Endothelial cell of umbilical vein (primary cell): ENCODE results near the gene CTIF. TPM values are rescaled to one million over a fixed set of nuclear protein-coding genes. Genes with fewer than 3 reads are reported as not detected.
A peak's percentile ranks its signal among the peaks of the same experiment; 100 is the strongest.

Experiments used
- BruUV-seq: library from RNA; stranded (reverse); fragments of 400-500 nt; replicated peaks from 2 replicates; lab custom pipeline; 2021; lab: Mats Ljungman, UMichigan
- CTCF ChIA-PET: fragments of 300-600, 350-600 bp; sonication (Branson Sonifier 250); formaldehyde crosslinking; loops from one replicate; lab custom pipeline; 2021; ENCODE audit warnings: antibody characterized with exemption, inconsistent platforms; lab: Charles Lee
- POLR2A ChIA-PET: fragments of 300-600, 350-600 bp; sonication (Branson Sonifier 250); formaldehyde crosslinking; loops from one replicate; lab custom pipeline; 2021; ENCODE audit warnings: antibody characterized with exemption, inconsistent platforms; lab: Charles Lee
- DNase-seq: peaks from one replicate; pipeline ENCODE4 v3.0.0-alpha.2; 2011; ENCODE audit warnings: low read depth, low spot score
- FAIRE-seq: peaks from 2 replicates; lab custom pipeline; 2011; peaks lifted over from hg19 to GRCh38; lab: Jason Lieb, UNC
- H2AFZ ChIP-seq: 2 replicates; pipeline ENCODE4 v1.6.0; 2012; ENCODE audit warnings: low read depth, low read length, control low read depth, inconsistent platforms
- H3K27ac ChIP-seq: 2 replicates; pipeline ENCODE4 v1.5.1; 2011; ENCODE audit warnings: low read depth, mild to moderate bottlenecking, control low read depth, low read length, moderate library complexity; ENCODE audit not compliant: insufficient read depth
- H3K27me3 ChIP-seq, 2 experiments: 2 replicates each; pipeline versions ENCODE4 v1.6.0 to v1.6.1; 2011; ENCODE audit warnings: low read length in 2 of 2, mixed read lengths in 1 of 2; ENCODE audit not compliant: control insufficient read depth in 2 of 2, insufficient read depth in 2 of 2
- H3K36me3 ChIP-seq, 2 experiments: 2 replicates in 1 of 2; 3 replicates in 1 of 2; pipeline ENCODE4 v1.5.1; 2011; ENCODE audit warnings: low read length in 2 of 2, mild to moderate bottlenecking in 1 of 2, moderate library complexity in 1 of 2; ENCODE audit not compliant: control insufficient read depth in 2 of 2, insufficient read depth in 2 of 2; ENCODE audit errors: extremely low read depth in 1 of 2
- H3K4me1 ChIP-seq: 3 replicates; pipeline ENCODE4 v1.5.1; 2011; ENCODE audit warnings: mild to moderate bottlenecking, low read length; ENCODE audit not compliant: control insufficient read depth, insufficient read depth; ENCODE audit errors: extremely low read depth
- H3K4me2 ChIP-seq: 2 replicates; pipeline ENCODE4 v1.6.1; 2011; ENCODE audit warnings: low read length, control low read depth, mixed read lengths; ENCODE audit not compliant: insufficient read depth
- H3K4me3 ChIP-seq, 3 experiments: fragments of 200-600 bp in 1 of 3; sonication (generic), shearing (Covaris generic) in 1 of 3; replicated peaks in 1 of 3; 2 replicates each; pipeline ENCODE4 v1.5.1; 2011 to 2016; ENCODE audit warnings: control low read depth in 3 of 3, low read length in 3 of 3, mild to moderate bottlenecking in 2 of 3, inconsistent platforms in 1 of 3, low read depth in 1 of 3, moderate library complexity in 1 of 3; ENCODE audit not compliant: insufficient read depth in 1 of 3
- H3K79me2 ChIP-seq: 2 replicates; pipeline ENCODE4 v1.6.0; 2012; ENCODE audit warnings: low read length, inconsistent platforms; ENCODE audit not compliant: control insufficient read depth, insufficient read depth
- H3K9ac ChIP-seq: replicated peaks from 2 replicates; pipeline ENCODE3; 2011; ENCODE audit warnings: low read length, control low read depth; ENCODE audit not compliant: insufficient read depth; ENCODE audit errors: extremely low read depth
- H3K9me1 ChIP-seq: replicated peaks from 3 replicates; pipeline ENCODE4 v1.6.0; 2011; ENCODE audit warnings: mild to moderate bottlenecking, low read length; ENCODE audit not compliant: control insufficient read depth, insufficient read depth; ENCODE audit errors: extremely low read depth
- H3K9me3 ChIP-seq: replicated peaks from 2 replicates; pipeline ENCODE4 v1.5.1; 2012; ENCODE audit warnings: low read length, inconsistent platforms; ENCODE audit not compliant: control insufficient read depth, insufficient read depth
- H4K20me1 ChIP-seq: replicated peaks from 2 replicates; pipeline ENCODE3; 2011; ENCODE audit warnings: mild to moderate bottlenecking, low read length; ENCODE audit not compliant: control insufficient read depth, insufficient read depth; ENCODE audit errors: extremely low read depth
- CTCF ChIP-seq, 2 donors: IDR thresholded peaks; 1 replicate in 1 of 2; 2 replicates in 1 of 2; pipeline ENCODE4 v1.5.1; 2011; ENCODE audit warnings: low read length in 2 of 2, mild to moderate bottlenecking in 2 of 2, moderate library complexity in 2 of 2, control low read depth in 1 of 2, inconsistent platforms in 1 of 2, low read depth in 1 of 2; ENCODE audit not compliant: insufficient read depth in 1 of 2; ENCODE audit errors: extremely low read depth in 1 of 2
- GATA2 ChIP-seq: IDR thresholded peaks from 2 replicates; pipeline ENCODE4 v1.7.0; 2011; ENCODE audit warnings: low read depth, mild to moderate bottlenecking, moderate library complexity, mixed read lengths, low read length; ENCODE audit not compliant: insufficient read length, insufficient read depth
- JUN ChIP-seq: IDR thresholded peaks from 2 replicates; pipeline ENCODE4 v1.6.1; 2011; ENCODE audit warnings: borderline replicate concordance, low read depth; ENCODE audit not compliant: insufficient read length, insufficient read depth
- MAX ChIP-seq: IDR thresholded peaks from 2 replicates; pipeline ENCODE4 v1.6.1; 2011; ENCODE audit not compliant: insufficient read depth, insufficient read length
- MYC ChIP-seq: IDR thresholded peaks from one replicate; pipeline ENCODE4 v1.6.1; 2011; ENCODE audit warnings: mild to moderate bottlenecking, low read depth, low read length
- POLR2AphosphoS5 ChIP-seq: IDR thresholded peaks from 2 replicates; pipeline ENCODE4 v1.6.1; 2012; ENCODE audit warnings: low read depth, mild to moderate bottlenecking, control low read depth, low read length, moderate library complexity; ENCODE audit not compliant: insufficient read depth
- dilution Hi-C: fragments of 300-500 bp; cut with MboI; formaldehyde crosslinking; loops from one replicate; pipeline ENCODE4 v1.15.0; 2019; ENCODE audit warnings: low sequenced_read_pairs; ENCODE audit not compliant: extremely low pct_ligation_motif_present
- intact Hi-C: fragments of 100-400 bp; cut with micrococcal nuclease; formaldehyde crosslinking; loops from one replicate; pipeline ENCODE4 v1.10.0; 2022
- polyA plus RNA-seq, 4 experiments: library from polyadenylated mRNA; depleted of rRNA in 3 of 4; stranded (reverse) in 3 of 4; unstranded in 1 of 4; fragments of >200 nt; gene quantifications; 2 replicates each; pipeline versions ENCODE4 v1.2.1 to v1.2.3, GENCODE V29; 2011 to 2012; ENCODE audit warnings: missing spikeins in 1 of 4
- total RNA-seq: library from RNA; stranded (reverse); gene quantifications from 2 replicates; pipeline ENCODE4 v1.2.3, GENCODE V29; 2021

Gene CTIF
- total and polyA plus RNA-seq, 2 donors (not counting 3 experiments of a cell fraction or from before 2014, with no cell fraction given), result 20.9 to 57.7 TPM

- no peak for TF ChIP-seq MAX
- TF ChIP-seq GATA2, result no peak
- no peak for TF ChIP-seq POLR2AphosphoS5
- no peak for TF ChIP-seq JUN
- TF ChIP-seq MYC, result no peak
- no peak for TF ChIP-seq CTCF (IDR thresholded peaks at IDR 0.05; ENCODE audit: extremely low read depth in 1 of 2, insufficient read depth in 1 of 2, low read depth in 1 of 2, low read length in 2 of 2)
- no peaks in the 10 kb centered on the region for H3K9me3 ChIP-seq
- DNase-seq (no peak), FAIRE-seq (no peak)
- H3K36me3 ChIP-seq, result no peaks in the 10 kb centered on the region
- H3K27ac ChIP-seq, result peak overlapping the region; percentile 84
- ChIA-PET POLR2A (interaction anchor here (0.6 kb wide), 1 partner anchor 84 kb away, joined by 3 read pairs; no protein-coding TSS in a partner anchor), CTCF (interaction anchor here (2.1 kb wide), 1 partner anchor 260 kb away, joined by 6 read pairs; no protein-coding TSS in a partner anchor)
- H3K9me1 ChIP-seq, result no peaks in the 10 kb centered on the region
- peak overlapping the region; percentile 57 for H3K9ac ChIP-seq
- H3K79me2 ChIP-seq, result no peaks in the 10 kb centered on the region
- H3K4me3 ChIP-seq, result no peak overlapping the region
- H3K4me1 ChIP-seq, result peaks cover 22% of the 10 kb centered on the region
- peak overlapping the region; percentile 9 for H3K4me2 ChIP-seq
- no TSS peak for BruUV-seq
- H2AFZ ChIP-seq, result no peak overlapping the region
- H4K20me1 ChIP-seq, result no peaks in the 10 kb centered on the region
- intact Hi-C loops (loop anchor here (1.0 to 2.0 kb wide), 6 partner anchors 45 to 166 kb away; no protein-coding TSS in a partner anchor), dilution Hi-C loops (no loop called here)
- no peaks in the 10 kb centered on the region for H3K27me3 ChIP-seq
These were observed 243.1 kb downstream of the CTIF start for GRCh38 chr18:48781988-48782363.
